Peyer's patch (tissue), 4 donors: ENCODE data around the gene ZNF655.

Experiments
- POLR2A ChIP-seq, 2 donors: fragments of 450-650 bp; IDR thresholded peaks; one replicate each; pipeline ENCODE4 v1.5.1; 2017; ENCODE audit warnings: antibody characterized with exemption in 2 of 2, mild to moderate bottlenecking in 2 of 2, moderate library complexity in 2 of 2
- TF ChIP-seq, protein P1 (sequence below), 6 experiments: fragments of 450-650 bp in 4 of 6; fragments of 200-600 bp in 2 of 6; sonication (generic) in 1 of 6; IDR thresholded peaks; one replicate each; pipeline ENCODE4 v1.5.1; 2017 to 2019; ENCODE audit warnings: antibody characterized with exemption in 6 of 6, mild to moderate bottlenecking in 3 of 6, moderate library complexity in 1 of 6

- TF ChIP-seq, protein P1, sequence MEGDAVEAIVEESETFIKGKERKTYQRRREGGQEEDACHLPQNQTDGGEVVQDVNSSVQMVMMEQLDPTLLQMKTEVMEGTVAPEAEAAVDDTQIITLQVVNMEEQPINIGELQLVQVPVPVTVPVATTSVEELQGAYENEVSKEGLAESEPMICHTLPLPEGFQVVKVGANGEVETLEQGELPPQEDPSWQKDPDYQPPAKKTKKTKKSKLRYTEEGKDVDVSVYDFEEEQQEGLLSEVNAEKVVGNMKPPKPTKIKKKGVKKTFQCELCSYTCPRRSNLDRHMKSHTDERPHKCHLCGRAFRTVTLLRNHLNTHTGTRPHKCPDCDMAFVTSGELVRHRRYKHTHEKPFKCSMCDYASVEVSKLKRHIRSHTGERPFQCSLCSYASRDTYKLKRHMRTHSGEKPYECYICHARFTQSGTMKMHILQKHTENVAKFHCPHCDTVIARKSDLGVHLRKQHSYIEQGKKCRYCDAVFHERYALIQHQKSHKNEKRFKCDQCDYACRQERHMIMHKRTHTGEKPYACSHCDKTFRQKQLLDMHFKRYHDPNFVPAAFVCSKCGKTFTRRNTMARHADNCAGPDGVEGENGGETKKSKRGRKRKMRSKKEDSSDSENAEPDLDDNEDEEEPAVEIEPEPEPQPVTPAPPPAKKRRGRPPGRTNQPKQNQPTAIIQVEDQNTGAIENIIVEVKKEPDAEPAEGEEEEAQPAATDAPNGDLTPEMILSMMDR (IDR thresholded peaks at IDR 0.05), result no peak
- no peak for TF ChIP-seq POLR2A (IDR thresholded peaks at IDR 0.05)
Observed at GRCh38 chr7:99623091-99623693, 64.8 kb downstream of the ZNF655 start.
